BLaER1 (cell line): ENCODE results near the gene NTNG1.
A peak's percentile ranks its signal among the peaks of the same experiment; 100 is the strongest.

Source experiments
- H3K27ac ChIP-seq: shearing (Covaris generic); formaldehyde crosslinking; 2 replicates; pipeline ENCODE4 v1.8.1; 2022
- H3K27me3 ChIP-seq: shearing (Covaris generic); formaldehyde crosslinking; 2 replicates; pipeline ENCODE4 v1.8.1; 2022
- H3K36me3 ChIP-seq: shearing (Covaris generic); formaldehyde crosslinking; 2 replicates; pipeline ENCODE4 v1.8.1; 2022
- H3K4me1 ChIP-seq: shearing (Covaris generic); formaldehyde crosslinking; 2 replicates; pipeline ENCODE4 v1.8.1; 2022
- H3K4me2 ChIP-seq: shearing (Covaris generic); formaldehyde crosslinking; 2 replicates; pipeline ENCODE4 v1.8.1; 2022
- H3K4me3 ChIP-seq: shearing (Covaris generic); formaldehyde crosslinking; 2 replicates; pipeline ENCODE4 v1.8.1; 2022
- H3K9ac ChIP-seq: shearing (Covaris generic); formaldehyde crosslinking; 2 replicates; pipeline ENCODE4 v1.8.1; 2022
- H3K9me3 ChIP-seq: shearing (Covaris generic); formaldehyde crosslinking; 2 replicates; pipeline ENCODE4 v1.8.1; 2022
- H4K20me1 ChIP-seq: shearing (Covaris generic); formaldehyde crosslinking; 2 replicates; pipeline ENCODE4 v1.8.1; 2022
- Cebpa-rat ChIP-seq: shearing (Covaris generic); IDR thresholded peaks from 2 replicates; pipeline ENCODE4 v1.8.1; 2022

The NTNG1 gene

GRCh38 chr1:107457989-107458388 lies 317.1 kb downstream of the NTNG1 start:
- H3K4me2 ChIP-seq, result no peak overlapping the region
- TF ChIP-seq Cebpa-rat, result no peak
- no peak overlapping the region for H3K9ac ChIP-seq
- H3K9me3 ChIP-seq, result peaks cover under 1% of the 10 kb centered on the region; the same call in 1 of the 2 replicates
- no peak overlapping the region for H3K27ac ChIP-seq
- H3K4me3 ChIP-seq, result no peak overlapping the region
- H3K36me3 ChIP-seq, result no peaks in the 10 kb centered on the region
- H4K20me1 ChIP-seq, result no peaks in the 10 kb centered on the region
- no peaks in the 10 kb centered on the region for H3K27me3 ChIP-seq
- H3K4me1 ChIP-seq, result peaks cover 10% of the 10 kb centered on the region; the same call in 1 of the 2 replicates

DNA sequence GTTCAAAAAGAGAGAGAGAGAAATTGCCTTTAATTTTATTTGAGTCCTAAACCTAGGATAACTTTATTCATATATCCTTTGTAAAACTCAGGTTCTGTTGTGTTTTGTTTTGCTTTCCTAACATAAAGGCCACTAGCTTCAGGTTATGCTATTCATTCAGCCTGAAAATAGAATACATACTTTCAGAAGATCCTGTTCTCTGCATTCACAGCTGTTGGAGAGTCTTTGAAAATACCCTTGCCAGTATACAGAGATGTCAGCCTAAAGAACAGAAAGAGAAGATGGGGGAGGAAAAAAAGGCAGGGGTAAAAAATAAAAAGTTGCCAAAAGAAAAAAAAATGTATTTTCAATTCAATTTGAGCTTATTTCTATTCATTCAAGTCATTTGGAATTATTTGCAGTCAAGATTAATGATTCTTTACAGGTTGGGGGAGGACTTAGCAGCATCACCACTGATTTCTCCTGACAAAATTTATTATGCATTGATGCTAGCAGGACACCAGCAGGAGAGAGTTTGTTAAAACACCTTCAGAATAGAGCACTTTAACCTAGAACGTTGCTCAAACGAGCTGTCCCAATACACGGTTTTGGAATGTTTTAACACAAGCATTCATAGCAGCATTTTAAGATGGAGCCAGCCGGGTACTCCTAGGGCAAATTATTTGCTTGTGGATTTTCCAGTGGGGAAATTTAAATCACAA lies 318.5 kb downstream of the NTNG1 start:
- Histone ChIP-seq H3K4me2 (no peak overlapping the region; the same call in 1 of the 2 replicates), H3K9me3 (no peaks in the 10 kb centered on the region), H3K36me3 (no peaks in the 10 kb centered on the region), H3K9ac (no peak overlapping the region), H3K27ac (no peak overlapping the region), H4K20me1 (no peaks in the 10 kb centered on the region), H3K4me3 (no peak overlapping the region), H3K27me3 (no peaks in the 10 kb centered on the region), H3K4me1 (peaks cover 6% of the 10 kb centered on the region; the same call in 1 of the 2 replicates)
- TF ChIP-seq Cebpa-rat, result no peak

DNA sequence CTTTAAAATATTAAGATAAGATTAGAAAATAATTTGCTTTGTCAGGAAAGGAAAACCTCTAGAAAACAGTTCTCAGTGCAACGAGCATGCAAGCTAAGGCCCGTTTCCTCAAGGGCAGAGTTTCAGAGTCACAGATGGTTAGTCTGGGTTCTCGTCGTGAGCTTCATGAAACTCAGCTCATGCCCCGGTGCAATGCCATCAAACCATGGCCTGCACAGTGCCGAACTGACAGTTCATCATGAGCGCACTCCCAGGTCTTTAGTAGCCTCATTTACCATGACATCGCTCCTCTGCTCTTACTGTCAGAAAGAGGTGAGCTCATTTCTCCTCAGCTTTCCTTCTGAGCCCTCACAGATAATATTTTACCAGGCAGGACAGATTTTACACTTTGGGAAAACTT lies 319.2 kb downstream of the NTNG1 start:
- H3K4me2 ChIP-seq, result peak overlapping the region; percentile 10; the same call in 1 of the 2 replicates
- no peak overlapping the region for H3K9ac ChIP-seq

DNA sequence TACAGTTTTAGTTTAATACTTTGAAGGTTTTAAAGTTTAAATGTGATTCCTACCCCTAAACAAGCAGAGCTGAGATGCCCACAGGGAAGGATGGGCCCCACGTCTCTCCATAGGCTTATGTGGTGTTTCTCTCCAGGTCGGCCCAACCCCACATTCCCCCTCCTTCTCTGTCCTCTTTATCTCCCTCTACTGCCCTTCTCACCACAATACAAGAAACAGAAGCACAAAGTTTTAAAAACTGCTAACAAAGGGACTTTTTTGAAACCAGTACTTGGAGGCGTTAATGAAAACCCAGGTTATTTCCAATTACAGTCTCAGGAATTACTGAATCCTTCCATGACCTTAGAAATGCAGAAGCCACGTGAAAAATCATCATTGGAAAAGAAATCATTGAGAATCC lies 324.0 kb downstream of the NTNG1 start:
- no peak for TF ChIP-seq Cebpa-rat
- peaks cover 4% of the 10 kb centered on the region; the same call in 1 of the 2 replicates for H3K4me1 ChIP-seq
- H4K20me1 ChIP-seq, result no peaks in the 10 kb centered on the region
- no peak overlapping the region for H3K4me2 ChIP-seq
- no peaks in the 10 kb centered on the region for H3K9me3 ChIP-seq
- H3K4me3 ChIP-seq, result no peak overlapping the region
- no peak overlapping the region for H3K9ac ChIP-seq
- no peak overlapping the region for H3K27ac ChIP-seq
- H3K27me3 ChIP-seq, result no peaks in the 10 kb centered on the region
- H3K36me3 ChIP-seq, result no peaks in the 10 kb centered on the region

More for the DNA sequence above, 319.2 kb downstream of the NTNG1 start:
- Histone ChIP-seq H3K27me3 (no peaks in the 10 kb centered on the region), H3K27ac (no peak overlapping the region), H4K20me1 (no peaks in the 10 kb centered on the region), H3K4me1 (peaks cover 6% of the 10 kb centered on the region; the same call in 1 of the 2 replicates), H3K4me3 (no peak overlapping the region), H3K36me3 (no peaks in the 10 kb centered on the region), H3K9me3 (no peaks in the 10 kb centered on the region)
- no peak for TF ChIP-seq Cebpa-rat

GRCh38 chr1:107467286-107467685 lies 326.4 kb downstream of the NTNG1 start:
- Histone ChIP-seq H3K4me3 (no peak overlapping the region), H3K27me3 (no peaks in the 10 kb centered on the region), H4K20me1 (no peaks in the 10 kb centered on the region), H3K9ac (no peak overlapping the region), H3K36me3 (no peaks in the 10 kb centered on the region), H3K4me2 (no peak overlapping the region), H3K27ac (no peak overlapping the region), H3K4me1 (no peaks in the 10 kb centered on the region), H3K9me3 (no peaks in the 10 kb centered on the region)
- TF ChIP-seq Cebpa-rat, result no peak

- Histone ChIP-seq H3K9ac (no peak overlapping the region), H3K4me3 (no peak overlapping the region), H3K4me1 (peaks cover under 1% of the 10 kb centered on the region; the same call in 1 of the 2 replicates), H3K27ac (no peak overlapping the region), H3K27me3 (no peaks in the 10 kb centered on the region), H3K9me3 (no peaks in the 10 kb centered on the region), H3K36me3 (no peaks in the 10 kb centered on the region), H3K4me2 (no peak overlapping the region), H4K20me1 (no peaks in the 10 kb centered on the region)
- no peak for TF ChIP-seq Cebpa-rat
Measured at GRCh38 chr1:107467811-107468210, 327.0 kb downstream of the NTNG1 start.

DNA sequence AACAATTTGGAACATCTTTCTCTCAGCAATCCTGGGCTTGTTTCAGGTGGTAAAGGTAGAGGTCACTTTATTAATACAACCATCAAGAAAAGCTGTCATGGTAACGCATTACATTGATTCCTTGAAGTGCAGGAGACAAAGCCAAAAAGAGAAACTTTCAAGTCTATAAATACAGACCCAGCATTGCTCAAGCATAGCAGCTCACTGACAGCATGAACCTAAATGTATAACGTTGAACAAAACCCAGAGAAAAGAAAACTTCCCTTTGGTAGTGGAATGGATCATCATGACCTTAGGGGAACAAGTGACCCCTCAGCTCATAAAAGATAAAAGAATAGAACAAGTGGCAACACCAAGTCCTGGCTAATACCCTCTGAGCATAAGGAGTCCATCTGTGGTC lies 332.2 kb downstream of the NTNG1 start:
- Histone ChIP-seq H3K9me3 (no peaks in the 10 kb centered on the region), H4K20me1 (no peaks in the 10 kb centered on the region), H3K4me1 (peaks cover 8% of the 10 kb centered on the region; the same call in 1 of the 2 replicates), H3K27ac (no peak overlapping the region), H3K4me2 (0 out of 2 replicates have a peak overlapping the region, but pooled peaks have one; percentile 0), H3K36me3 (no peaks in the 10 kb centered on the region), H3K4me3 (no peak overlapping the region), H3K27me3 (no peaks in the 10 kb centered on the region), H3K9ac (no peak overlapping the region)
- TF ChIP-seq Cebpa-rat, result no peak

GRCh38 chr1:107474877-107475612 lies 334.2 kb downstream of the NTNG1 start:
- H3K9ac ChIP-seq, result no peak overlapping the region
- TF ChIP-seq Cebpa-rat, result no peak
- H3K4me1 ChIP-seq, result peaks cover 8% of the 10 kb centered on the region; the same call in 1 of the 2 replicates
- H3K27me3 ChIP-seq, result no peaks in the 10 kb centered on the region
- no peaks in the 10 kb centered on the region for H4K20me1 ChIP-seq
- H3K4me3 ChIP-seq, result no peak overlapping the region
- H3K36me3 ChIP-seq, result no peaks in the 10 kb centered on the region
- H3K9me3 ChIP-seq, result no peaks in the 10 kb centered on the region
- H3K4me2 ChIP-seq, result no peak overlapping the region
- no peak overlapping the region for H3K27ac ChIP-seq

- H3K9ac ChIP-seq, result no peak overlapping the region
- no peaks in the 10 kb centered on the region for H3K36me3 ChIP-seq
- peaks cover 8% of the 10 kb centered on the region; the same call in 1 of the 2 replicates for H3K4me1 ChIP-seq
- H3K4me3 ChIP-seq, result no peak overlapping the region
- no peak overlapping the region for H3K27ac ChIP-seq
- H3K4me2 ChIP-seq, result no peak overlapping the region
- H3K9me3 ChIP-seq, result no peaks in the 10 kb centered on the region
- TF ChIP-seq Cebpa-rat, result no peak
- no peaks in the 10 kb centered on the region for H3K27me3 ChIP-seq
- H4K20me1 ChIP-seq, result no peaks in the 10 kb centered on the region
Measured at GRCh38 chr1:107477233-107477632, 336.4 kb downstream of the NTNG1 start.

DNA sequence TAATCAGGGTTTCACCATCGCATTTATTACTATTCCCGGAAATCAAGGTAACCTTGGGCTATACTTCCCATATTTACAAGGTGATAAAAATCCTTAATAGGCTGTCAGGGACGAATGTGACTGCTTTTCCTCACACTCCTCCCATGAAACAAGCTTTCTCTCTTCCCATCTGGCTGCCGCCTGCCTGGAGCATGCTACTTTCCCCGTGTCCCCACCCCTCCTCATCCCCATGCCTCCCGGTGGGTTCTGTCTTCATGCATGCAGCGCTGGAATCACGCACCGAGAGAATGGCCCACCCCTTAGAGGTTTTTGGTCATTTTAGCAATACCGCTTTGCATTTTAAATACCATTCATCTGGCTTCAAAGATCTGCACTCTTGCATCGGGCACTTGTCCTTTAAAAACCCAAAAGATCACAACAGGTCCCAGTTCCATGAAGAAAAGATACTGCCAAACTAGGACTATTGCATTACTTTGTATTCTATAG lies 339.1 kb downstream of the NTNG1 start:
- no peaks in the 10 kb centered on the region for H3K4me1 ChIP-seq
- H3K4me2 ChIP-seq, result no peak overlapping the region
- no peak overlapping the region for H3K9ac ChIP-seq
- H3K27ac ChIP-seq, result no peak overlapping the region
- H3K9me3 ChIP-seq, result no peaks in the 10 kb centered on the region
- no peak overlapping the region for H3K4me3 ChIP-seq
- no peaks in the 10 kb centered on the region for H3K36me3 ChIP-seq
- H4K20me1 ChIP-seq, result no peaks in the 10 kb centered on the region
- TF ChIP-seq Cebpa-rat, result no peak
- H3K27me3 ChIP-seq, result no peaks in the 10 kb centered on the region
